ENCODE results near the gene NAP1L4.

The NAP1L4 gene

GRCh38 chr11:3010521-3011275 is 18.6 kb upstream of the NAP1L4 start:
- no peak for DNase-seq

GRCh38 chr11:3010004-3010403 is 17.9 kb upstream of the NAP1L4 start:
- no peak for DNase-seq

GRCh38 chr11:3009481-3009880 is 17.4 kb upstream of the NAP1L4 start:
- no peak for DNase-seq

GRCh38 chr11:3008746-3009336 is 16.7 kb upstream of the NAP1L4 start:
- no peak for DNase-seq

- no peak for DNase-seq
Measured at GRCh38 chr11:3007404-3008010, 15.4 kb upstream of the NAP1L4 start.

- no peak for DNase-seq
Measured at GRCh38 chr11:3006505-3007260, 14.6 kb upstream of the NAP1L4 start.

GRCh38 chr11:3004481-3004880 is 12.4 kb upstream of the NAP1L4 start:
- no peak for DNase-seq

- no peak for DNase-seq
Measured at GRCh38 chr11:3003396-3004231, 11.5 kb upstream of the NAP1L4 start.

- DNase-seq: no peak
Measured at GRCh38 chr11:3002871-3003270, 10.7 kb upstream of the NAP1L4 start.

- DNase-seq: no peak
Measured at GRCh38 chr11:3002351-3002861, 10.3 kb upstream of the NAP1L4 start.

- DNase-seq: no peak
Measured at GRCh38 chr11:3001496-3001895, 9.4 kb upstream of the NAP1L4 start.

GRCh38 chr11:3000032-3000961 is 8.2 kb upstream of the NAP1L4 start:
- no peak for DNase-seq

GRCh38 chr11:2999464-2999998 is 7.4 kb upstream of the NAP1L4 start:
- DNase-seq: no peak

- DNase-seq: peak; percentile 28
Measured at GRCh38 chr11:2998073-2998850, 6.1 kb upstream of the NAP1L4 start.

- no peak for DNase-seq
Measured at GRCh38 chr11:2997406-2997805, 5.3 kb upstream of the NAP1L4 start.

- DNase-seq: no peak
Measured at GRCh38 chr11:2996976-2997375, 4.8 kb upstream of the NAP1L4 start.

GRCh38 chr11:2995893-2996554 is 3.9 kb upstream of the NAP1L4 start:
- DNase-seq: no peak

GRCh38 chr11:2995031-2995561 is 3.0 kb upstream of the NAP1L4 start:
- DNase-seq: no peak

- DNase-seq: no peak
Measured at GRCh38 chr11:2994336-2994730, 2.2 kb upstream of the NAP1L4 start.

Data from NCI-H524 treated with DMSO at 0.1 percent for 48 hours (cell line).